Measurements from ENCODE around the gene RMC1.

The RMC1 gene

DNA sequence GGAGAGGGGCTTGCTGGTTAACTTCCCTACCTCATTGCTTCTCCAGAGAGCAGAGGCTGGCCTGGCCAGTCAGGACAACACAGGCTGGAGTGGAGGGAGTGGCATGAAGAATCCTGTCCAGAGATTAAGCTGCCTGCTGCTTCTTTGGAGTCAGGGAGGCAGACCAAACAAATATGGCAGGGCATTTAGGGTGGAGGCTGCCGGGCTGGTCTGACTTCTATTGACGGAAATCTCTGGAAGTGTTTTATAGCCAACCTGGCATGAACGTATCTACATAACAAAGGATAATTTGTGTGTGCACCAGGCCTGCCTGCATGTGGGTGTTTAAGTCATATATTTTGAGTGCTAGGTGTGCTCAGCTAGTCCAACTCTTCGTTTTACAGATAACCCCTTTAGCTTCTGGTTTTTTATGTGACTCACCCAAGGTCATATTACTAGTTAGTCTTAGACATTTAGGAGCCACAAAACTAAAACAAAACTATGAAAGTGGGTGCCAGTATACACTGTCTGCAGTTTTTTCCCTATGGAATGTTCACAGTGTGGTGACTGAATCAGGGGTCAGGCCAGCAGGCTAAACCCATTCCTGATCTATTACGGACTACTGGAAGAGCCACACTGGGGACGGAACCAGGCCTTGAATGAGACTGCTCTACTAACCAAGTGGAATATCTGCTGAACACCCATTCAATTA lies 77.5 kb downstream of the RMC1 start:
- DNase-seq (ENCODE audit: low read depth in 1 of 2, low spot score in 1 of 2) = no peak
